DMS153 treated with DMSO at 0.1 percent for 48 hours (cell line): Measurements from ENCODE around the gene ADAM19.

Source experiments
- DNase-seq: peaks from one replicate; lab custom pipeline; 2025; ENCODE audit not compliant: unreplicated experiment; lab: John Stamatoyannopoulos, UW

The ADAM19 gene

GRCh38 chr5:157519579-157520253, 55.9 kb downstream of the ADAM19 start:
- DNase-seq, result no peak

DNA sequence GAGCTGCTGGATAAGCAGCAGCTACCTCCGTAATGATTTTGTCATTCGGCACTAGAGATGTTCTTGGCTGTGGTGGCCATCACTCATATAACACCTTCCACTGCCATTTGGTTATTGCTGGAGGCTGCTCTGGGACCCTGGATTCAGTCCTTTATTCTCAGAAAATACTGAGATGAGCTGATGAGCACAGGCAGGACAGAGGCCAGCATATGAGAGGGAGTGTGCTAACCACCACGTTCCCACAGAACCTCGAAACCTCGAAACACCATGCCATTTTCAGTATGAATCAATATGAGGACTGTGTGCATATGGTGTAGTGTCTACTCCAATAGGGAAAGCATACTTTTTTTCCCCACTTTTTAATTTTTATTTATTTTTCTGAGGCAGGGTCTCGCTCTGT, 56.6 kb downstream of the ADAM19 start:
- no peak for DNase-seq

DNA sequence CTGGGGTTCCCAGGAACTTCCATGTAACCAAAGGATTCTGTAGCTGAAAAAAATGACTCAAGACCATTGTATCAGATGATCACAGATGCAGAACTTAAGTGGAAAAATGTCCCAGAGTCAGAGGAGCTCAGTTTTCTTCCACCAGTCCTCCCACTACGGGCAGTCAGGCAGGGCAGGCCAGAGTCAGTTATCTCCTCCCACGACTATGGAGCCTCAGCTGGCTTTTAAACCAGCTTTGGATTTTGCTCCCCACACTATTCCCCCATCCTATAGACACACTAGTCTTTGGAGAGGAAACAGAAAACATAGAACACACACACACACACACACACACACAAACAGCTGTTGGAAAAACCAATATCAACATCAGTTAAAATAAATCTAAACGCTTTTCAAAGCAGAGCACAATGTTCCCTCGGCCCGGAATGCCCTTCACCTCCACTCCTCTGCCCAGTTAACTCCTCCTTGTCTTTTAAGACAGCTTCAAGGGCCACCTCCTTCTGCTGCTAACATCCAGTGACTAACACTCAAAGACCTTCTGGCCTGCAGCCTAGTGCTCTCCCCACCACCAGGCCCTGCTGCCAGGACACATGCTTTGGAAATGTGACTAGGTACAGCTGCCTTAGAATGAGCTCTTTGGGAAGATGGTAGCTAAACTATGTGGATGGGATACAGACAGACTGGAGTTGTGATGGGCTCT, 58.8 kb downstream of the ADAM19 start:
- no peak for DNase-seq

GRCh38 chr5:157516006-157516405, 59.6 kb downstream of the ADAM19 start:
- DNase-seq, result no peak

GRCh38 chr5:157514974-157515373, 60.6 kb downstream of the ADAM19 start:
- no peak for DNase-seq

DNA sequence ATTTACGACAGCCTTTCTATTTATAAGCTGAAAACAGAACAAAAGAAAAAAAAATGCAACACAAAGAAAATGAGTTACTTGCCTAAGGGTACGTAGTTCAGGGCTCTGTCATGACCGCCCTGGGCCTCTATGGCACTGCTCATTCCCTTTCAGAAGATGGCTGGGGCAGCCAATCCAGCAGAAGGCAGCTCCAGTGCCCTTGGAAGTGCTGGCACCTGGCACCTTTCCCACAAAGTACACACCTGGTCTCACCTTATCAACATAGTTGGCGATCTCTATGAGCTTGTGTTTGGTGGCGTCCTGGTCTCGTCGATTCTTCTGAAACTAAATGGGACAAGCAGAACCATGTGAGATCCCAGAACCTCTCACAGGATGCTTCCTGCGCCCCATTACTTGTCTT, 62.4 kb downstream of the ADAM19 start:
- no peak for DNase-seq

DNA sequence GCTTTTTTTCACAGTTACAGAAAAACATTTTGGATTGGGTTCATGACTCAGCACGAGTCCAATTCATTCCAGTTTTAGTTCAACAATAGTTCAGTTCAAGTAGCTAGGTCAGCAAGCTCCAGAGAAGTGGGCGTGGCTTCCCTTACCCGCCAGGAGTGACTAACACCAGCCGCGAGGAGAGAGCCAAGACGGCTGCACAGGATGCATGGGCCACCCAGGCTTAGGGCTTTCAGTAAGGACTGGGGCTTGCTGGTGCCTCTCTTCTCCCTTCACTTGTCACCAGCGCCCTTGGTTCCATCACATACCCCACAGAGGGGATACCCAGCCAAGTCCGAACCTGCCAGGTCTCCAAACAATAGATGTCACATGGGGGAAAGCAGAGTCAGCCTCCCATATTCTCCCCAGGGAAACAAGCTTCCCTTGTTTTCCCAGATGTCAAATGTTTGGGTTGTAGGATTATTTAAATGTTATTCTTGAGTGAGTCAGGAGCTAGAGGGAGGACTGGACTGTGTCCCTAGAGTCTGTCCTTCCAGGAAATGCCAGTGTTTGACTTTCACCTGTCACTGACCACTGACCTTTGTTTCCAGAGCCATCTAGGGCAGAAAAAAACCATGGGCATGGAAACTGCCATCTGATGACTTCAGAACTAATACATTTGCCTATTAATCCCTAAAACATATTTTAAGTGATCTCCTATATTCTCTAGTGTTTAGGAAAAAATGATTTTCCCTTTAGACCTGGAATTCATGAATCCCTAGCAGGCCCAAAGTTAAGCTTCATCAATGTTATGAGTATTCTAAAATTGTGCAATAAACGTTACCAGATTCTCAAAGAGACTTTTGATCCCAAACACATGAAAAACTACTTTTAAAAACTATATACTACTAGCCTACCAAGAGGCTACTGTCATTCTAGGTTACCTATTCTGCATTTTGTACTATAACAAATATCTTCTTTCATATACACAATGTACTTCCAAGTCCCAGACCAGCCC, 63.6 kb downstream of the ADAM19 start:
- DNase-seq, result no peak

DNA sequence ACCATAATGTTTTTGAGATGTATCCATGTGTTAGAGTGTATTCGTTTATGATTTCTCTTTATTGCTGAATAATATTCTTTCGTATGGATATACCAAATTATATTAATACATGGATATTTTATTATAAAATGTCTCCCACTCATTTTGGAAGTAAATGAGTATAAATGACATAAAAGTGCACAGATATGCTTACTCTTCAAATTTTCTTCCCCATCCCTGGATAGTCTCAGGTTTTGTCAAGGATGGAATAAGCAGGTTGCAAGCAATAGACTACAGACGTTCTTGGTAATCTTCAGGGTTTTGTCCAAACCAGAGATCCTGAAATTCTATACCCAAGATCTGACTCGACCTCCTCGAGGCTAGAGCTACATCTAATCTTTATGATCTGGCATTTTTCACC, 64.9 kb downstream of the ADAM19 start:
- DNase-seq, result no peak

DNA sequence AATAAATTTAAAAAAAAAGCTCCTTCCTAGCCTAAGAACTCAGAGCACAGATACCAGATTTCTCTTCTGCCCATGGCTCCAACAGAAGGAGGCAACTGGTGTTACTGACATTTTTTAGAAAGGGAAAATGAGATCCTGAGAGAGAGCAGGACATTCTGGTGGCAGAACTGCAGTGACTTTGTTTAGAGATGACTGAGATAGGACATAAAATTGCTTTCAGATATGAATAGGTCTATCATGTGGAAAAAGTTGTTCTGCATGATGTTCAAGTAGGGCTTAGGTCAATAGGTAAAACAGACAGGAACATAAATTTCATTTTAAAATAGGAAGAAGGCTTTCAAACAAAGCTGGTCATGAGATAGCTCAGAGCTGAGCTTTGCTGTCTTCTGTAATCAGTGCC, 66.0 kb downstream of the ADAM19 start:
- no peak for DNase-seq

DNA sequence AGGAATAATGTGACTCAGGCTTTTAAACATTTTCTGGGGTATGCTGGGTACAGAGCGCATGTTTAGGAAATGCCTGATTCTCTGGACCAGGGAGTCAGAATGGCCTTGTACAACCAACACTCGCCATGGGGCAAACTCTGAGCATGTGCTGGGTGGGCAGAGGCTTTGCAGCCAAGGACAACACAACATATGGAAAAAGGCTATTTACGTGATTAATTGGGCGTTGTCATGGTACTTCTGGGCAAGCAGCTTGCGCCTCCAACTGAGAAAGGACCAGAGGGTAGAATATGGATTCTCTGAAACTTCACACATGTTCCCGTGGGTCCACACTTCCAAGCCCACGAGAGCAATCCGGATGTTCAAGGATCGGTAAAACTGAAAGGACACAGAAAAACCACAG, 66.5 kb downstream of the ADAM19 start:
- DNase-seq, result no peak

DNA sequence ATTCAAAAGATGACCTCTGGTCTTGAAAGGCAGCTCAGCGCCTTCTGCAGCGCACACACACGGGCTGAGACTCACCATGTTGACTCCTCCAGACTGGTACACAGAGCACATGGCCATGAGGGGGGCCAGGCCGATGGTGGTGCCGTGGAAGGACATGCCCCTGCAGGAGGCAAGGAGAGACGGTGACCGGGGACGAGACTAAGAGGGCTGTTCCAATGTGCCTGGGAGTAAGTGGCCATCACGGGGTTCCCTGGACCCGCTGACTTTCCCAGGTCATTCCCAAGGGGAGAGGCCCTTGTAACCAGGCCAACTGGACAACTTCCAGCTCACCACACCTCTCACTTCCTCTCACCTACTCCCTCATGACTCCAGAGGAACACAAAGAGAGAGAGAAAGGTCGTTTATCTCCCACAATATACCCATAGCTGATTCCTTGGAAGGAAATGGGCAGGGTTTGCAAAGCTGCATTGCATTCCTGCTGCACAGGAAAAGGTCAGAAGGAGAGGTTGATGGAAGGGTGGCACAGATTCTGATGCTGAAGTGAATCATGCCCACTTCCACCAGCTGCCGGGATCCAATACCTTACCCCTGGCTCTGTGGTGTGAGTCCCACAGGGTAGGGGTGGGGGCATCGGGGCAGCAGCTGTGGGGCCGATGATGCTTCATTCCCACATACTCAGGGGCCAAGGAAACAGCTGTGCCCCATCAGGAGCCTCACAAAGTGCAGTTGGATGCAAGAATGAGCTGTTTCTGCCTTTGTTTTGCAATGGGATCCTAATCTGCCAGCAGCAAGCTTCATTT, 68.4 kb downstream of the ADAM19 start:
- no peak for DNase-seq

GRCh38 chr5:157506066-157506590, 69.4 kb downstream of the ADAM19 start:
- DNase-seq, result no peak

- DNase-seq, result no peak
Measured at GRCh38 chr5:157505496-157505895, 70.1 kb downstream of the ADAM19 start.

- DNase-seq, result no peak
Measured at GRCh38 chr5:157504053-157504452, 71.5 kb downstream of the ADAM19 start.

GRCh38 chr5:157502143-157502647, 73.4 kb downstream of the ADAM19 start:
- DNase-seq, result no peak

GRCh38 chr5:157497875-157498611, 77.5 kb downstream of the ADAM19 start:
- DNase-seq, result no peak

GRCh38 chr5:157496864-157497263, 78.7 kb downstream of the ADAM19 start:
- DNase-seq, result no peak

DNA sequence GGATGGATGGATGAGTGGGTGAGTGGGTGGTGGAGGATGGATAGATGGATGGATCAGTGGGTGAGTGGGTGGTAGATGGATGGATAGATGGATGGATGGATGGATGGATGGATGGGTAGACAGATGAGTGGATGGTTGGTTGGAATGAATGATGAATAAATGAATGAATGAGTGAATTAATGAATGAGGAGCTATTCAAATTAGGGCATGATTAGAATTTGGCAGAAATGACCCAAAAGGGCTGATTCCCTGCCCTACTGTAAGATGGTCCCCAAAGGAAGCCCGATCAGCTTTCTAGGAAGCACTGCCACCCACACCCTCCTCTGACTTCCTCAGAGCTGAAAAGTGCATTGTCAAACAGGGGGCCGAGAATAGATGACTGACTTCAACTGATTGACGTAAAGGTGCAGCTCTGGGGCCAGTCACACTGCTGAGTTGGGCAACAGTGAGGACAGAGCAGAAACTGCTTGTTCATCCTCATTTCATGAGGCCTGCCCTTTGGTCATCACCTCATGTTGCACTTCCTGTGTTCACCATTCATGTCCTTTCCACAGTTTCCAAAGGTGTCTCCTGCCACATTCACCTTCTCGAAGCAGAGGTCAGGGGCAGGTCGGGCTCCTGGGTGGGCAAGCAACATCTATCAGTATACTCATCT, 81.3 kb downstream of the ADAM19 start:
- no peak for DNase-seq

- no peak for DNase-seq
Measured at GRCh38 chr5:157492886-157493285, 82.7 kb downstream of the ADAM19 start.
